ENCODE measurements around the gene PCTP. TPM values are rescaled to one million over a fixed set of nuclear protein-coding genes. Genes with fewer than 3 reads are reported as not detected.
A peak's percentile ranks its signal among the peaks of the same experiment; 100 is the strongest.

PCTP gene
- total RNA-seq, 3 donors from 2014 or later, result 19.3 to 29.4 (median 25.0) TPM

DNA sequence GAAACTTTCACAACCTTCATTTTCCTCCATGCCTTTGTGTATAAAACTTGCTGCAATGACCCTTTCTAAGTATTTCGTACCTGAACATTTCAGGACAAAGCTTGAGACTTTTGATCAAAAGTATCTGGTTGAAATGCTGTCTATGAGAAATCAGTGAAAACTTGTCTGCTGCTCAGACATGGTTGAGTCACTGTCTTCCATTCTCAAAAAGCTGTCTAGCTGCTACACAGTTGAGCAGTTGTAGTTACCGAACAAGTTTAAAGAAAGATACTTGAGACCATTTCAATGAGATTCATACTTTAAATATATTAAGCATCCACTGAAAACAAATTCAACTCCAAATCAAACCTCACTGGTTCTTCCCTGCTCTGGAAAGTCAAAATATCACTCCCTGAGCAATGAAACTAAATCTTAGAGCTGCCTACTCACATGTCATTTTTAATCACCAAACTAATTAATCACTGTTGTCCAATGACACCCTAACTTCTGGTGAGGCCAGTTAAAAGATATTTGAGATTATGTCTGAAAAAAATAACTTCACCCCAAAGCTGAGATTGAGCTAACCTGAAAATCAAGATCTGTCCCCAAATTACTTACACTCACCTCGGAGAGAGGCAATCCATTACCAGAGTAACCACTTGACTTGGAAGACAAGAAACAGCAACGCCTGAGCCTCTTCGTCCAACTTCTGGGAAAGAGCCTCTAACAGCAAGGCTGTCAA lies 28.7 kb upstream of the PCTP start:
- DNase-seq (ENCODE audit: low spot score in 2 of 2), result no peak
- H3K9me3 ChIP-seq, result no peaks in the 10 kb centered on the region
- peak overlapping the region; percentile 33 to 53 (median 36) for H3K4me3 ChIP-seq
- H3K36me3 ChIP-seq, result no peaks in the 10 kb centered on the region
- intact Hi-C loops (cut with DNase I; ENCODE audit: low total_unique reads), result no loop called here
- H3K27ac ChIP-seq, result peak overlapping the region; percentile 36 to 40
- H3K27me3 ChIP-seq, result no peaks in the 10 kb centered on the region
- TF ChIP-seq POLR2A (IDR thresholded peaks at IDR 0.05) (no peak), POLR2AphosphoS5 (IDR thresholded peaks at IDR 0.05) (no peak)
- TF ChIP-seq, protein P1, sequence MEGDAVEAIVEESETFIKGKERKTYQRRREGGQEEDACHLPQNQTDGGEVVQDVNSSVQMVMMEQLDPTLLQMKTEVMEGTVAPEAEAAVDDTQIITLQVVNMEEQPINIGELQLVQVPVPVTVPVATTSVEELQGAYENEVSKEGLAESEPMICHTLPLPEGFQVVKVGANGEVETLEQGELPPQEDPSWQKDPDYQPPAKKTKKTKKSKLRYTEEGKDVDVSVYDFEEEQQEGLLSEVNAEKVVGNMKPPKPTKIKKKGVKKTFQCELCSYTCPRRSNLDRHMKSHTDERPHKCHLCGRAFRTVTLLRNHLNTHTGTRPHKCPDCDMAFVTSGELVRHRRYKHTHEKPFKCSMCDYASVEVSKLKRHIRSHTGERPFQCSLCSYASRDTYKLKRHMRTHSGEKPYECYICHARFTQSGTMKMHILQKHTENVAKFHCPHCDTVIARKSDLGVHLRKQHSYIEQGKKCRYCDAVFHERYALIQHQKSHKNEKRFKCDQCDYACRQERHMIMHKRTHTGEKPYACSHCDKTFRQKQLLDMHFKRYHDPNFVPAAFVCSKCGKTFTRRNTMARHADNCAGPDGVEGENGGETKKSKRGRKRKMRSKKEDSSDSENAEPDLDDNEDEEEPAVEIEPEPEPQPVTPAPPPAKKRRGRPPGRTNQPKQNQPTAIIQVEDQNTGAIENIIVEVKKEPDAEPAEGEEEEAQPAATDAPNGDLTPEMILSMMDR (IDR thresholded peaks at IDR 0.05), result no peak
- H3K4me1 ChIP-seq, result peaks cover 0 to 3% of the 10 kb centered on the region in 2 donors

DNA sequence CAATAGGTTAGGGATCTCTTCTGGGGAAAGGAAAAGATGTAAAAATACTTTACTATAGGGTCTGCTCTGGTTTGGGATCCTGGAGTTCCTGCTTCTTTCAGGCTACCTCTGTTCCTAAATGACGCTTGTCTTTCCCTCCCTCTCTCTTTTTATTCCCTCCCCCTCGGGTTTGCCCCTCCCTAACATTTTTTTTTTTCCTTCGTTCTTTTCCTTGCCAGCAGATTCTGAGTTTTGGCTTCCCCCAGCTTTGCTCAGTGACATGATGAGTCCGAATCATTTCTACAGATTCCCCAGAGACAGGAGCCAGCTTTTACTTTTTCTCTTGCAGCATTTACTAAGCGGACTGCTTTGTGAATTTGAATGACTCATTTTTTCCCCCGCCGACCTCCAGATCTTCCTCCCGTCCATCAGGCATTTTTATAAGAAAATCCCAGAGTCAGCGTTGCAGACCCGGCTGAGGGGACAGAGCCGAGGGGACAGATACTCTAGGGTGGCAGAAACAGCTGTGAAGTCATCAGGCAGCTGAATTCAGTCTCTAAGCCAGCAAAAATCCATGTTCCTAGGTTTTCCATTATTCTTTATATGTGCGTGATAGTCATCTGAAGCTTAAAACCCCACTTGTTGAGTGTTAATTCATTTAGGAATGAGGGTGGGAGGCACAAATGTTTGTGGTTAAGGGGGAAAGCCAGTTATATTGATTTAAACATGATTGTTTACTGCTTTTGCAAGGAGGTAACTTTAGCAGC lies 27.9 kb upstream of the PCTP start, which contains the start of gene TMEM100:
TSS of gene TMEM100 (minus strand) at position 123 of the 746 bp plus-strand sequence. CDS start 1,794 bp downstream, outside the sequence.
- peaks cover 0 to 3% of the 10 kb centered on the region in 2 donors for H3K4me1 ChIP-seq
- H3K27ac ChIP-seq, result peak within 1 kb of the TSS; percentile 36 to 70
- TF ChIP-seq POLR2AphosphoS5 (IDR thresholded peaks at IDR 0.05) (peak in 2 of 3 donors; percentile 41 to 46), POLR2A (IDR thresholded peaks at IDR 0.05) (no peak)
- no peak for DNase-seq (ENCODE audit: low spot score in 2 of 2)
- H3K9me3 ChIP-seq, result no peaks in the 10 kb centered on the region
- intact Hi-C loops (cut with DNase I; ENCODE audit: low total_unique reads), result no loop called here
- H3K4me3 ChIP-seq, result peak within 1 kb of the TSS; percentile 33 to 53 (median 36)
- no peaks in the 10 kb centered on the region for H3K36me3 ChIP-seq
- no peaks in the 10 kb centered on the region for H3K27me3 ChIP-seq

DNA sequence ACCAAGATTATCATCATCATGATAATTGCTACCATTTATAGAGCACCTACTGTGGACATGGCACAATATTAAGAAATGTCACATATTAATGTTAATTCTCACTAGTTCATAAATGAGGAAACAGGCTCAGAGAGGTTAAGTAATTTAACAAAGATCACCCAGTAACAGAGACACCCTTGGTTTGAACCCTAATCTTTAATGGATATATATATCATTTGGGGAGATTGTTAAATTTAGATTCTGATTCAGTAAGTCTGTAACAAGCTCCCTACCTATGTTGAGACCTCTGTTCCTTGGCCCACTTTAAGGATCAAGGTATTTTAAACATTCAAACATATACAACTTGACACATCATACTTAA lies 27.4 kb upstream of the PCTP start:
- DNase-seq (ENCODE audit: low spot score in 2 of 2), result no peak
- no peaks in the 10 kb centered on the region for H3K9me3 ChIP-seq
- intact Hi-C loops (cut with DNase I; ENCODE audit: low total_unique reads), result no loop called here
- H3K4me3 ChIP-seq, result peak overlapping the region in 2 of 3 donors; percentile 36 to 53
- peaks cover 0 to 3% of the 10 kb centered on the region in 2 donors for H3K4me1 ChIP-seq
- H3K27me3 ChIP-seq, result no peaks in the 10 kb centered on the region
- peak overlapping the region; percentile 36 to 70 for H3K27ac ChIP-seq
- H3K36me3 ChIP-seq, result no peaks in the 10 kb centered on the region
- TF ChIP-seq POLR2AphosphoS5 (IDR thresholded peaks at IDR 0.05) (no peak), POLR2A (IDR thresholded peaks at IDR 0.05) (no peak)
- TF ChIP-seq, protein P1 (IDR thresholded peaks at IDR 0.05), result no peak

DNA sequence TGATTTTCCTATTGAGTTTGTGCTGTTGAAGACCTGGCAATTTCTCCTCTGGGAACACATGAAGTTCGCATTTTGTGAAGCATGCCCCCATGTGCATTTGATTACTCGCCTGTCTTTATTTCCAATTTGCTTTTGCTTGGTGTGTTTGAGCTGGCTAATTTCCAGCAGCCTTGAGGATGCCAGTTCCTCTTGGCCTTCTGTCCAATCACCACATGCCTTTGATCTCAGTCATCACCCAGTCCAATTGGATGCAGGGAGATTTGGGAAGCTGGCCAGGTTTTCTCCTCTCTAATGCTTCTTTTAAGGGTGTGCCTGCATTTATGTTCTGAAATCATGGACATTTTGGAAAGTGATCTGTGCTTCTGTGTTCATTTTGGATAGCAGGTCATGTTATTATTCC lies 24.4 kb upstream of the PCTP start:
- Histone ChIP-seq H3K27ac (peak overlapping the region; percentile 11 to 57), H3K27me3 (no peaks in the 10 kb centered on the region), H3K9me3 (no peaks in the 10 kb centered on the region), H3K36me3 (no peaks in the 10 kb centered on the region), H3K4me3 (no peak overlapping the region), H3K4me1 (peaks cover 0 to 3% of the 10 kb centered on the region in 2 donors)
- intact Hi-C loops (cut with DNase I; ENCODE audit: low total_unique reads), result no loop called here
- peak in 1 of 2 donors; percentile 25 for DNase-seq (ENCODE audit: low spot score in 2 of 2)
- peak in 1 of 3 donors; percentile 68 for TF ChIP-seq POLR2AphosphoS5 (IDR thresholded peaks at IDR 0.05)
- TF ChIP-seq, protein P1 (IDR thresholded peaks at IDR 0.05), result no peak

DNA sequence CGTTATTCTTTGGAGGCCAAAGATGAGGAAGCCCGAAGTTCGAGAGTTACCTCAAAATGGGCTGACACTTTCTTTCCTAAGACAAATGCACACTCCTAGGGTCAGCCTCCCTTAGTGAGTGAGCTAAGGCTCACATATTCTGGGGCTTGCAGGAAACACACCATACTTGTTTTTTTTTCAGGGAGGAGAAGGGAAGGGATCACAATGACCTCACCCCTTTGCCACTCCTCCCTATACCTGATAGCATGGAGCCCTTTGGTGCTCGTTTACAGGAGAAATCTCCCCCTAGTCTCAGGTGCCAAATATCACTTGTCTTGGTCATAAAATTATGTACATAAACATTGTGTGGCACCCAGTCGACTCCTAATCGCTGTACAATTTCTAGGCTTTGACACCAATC lies 23.6 kb upstream of the PCTP start:
- intact Hi-C loops (cut with DNase I; ENCODE audit: low total_unique reads), result no loop called here
- peaks cover 3 to 4% of the 10 kb centered on the region in 2 donors for H3K4me1 ChIP-seq
- TF ChIP-seq POLR2AphosphoS5 (IDR thresholded peaks at IDR 0.05) (no peak), POLR2A (IDR thresholded peaks at IDR 0.05) (no peak)
- TF ChIP-seq, protein P1 (IDR thresholded peaks at IDR 0.05), result no peak
- H3K36me3 ChIP-seq, result no peaks in the 10 kb centered on the region
- H3K27me3 ChIP-seq, result no peaks in the 10 kb centered on the region
- no peak for DNase-seq (ENCODE audit: low spot score in 2 of 2)
- H3K9me3 ChIP-seq, result no peaks in the 10 kb centered on the region
- no peak overlapping the region for H3K4me3 ChIP-seq
- no peak overlapping the region for H3K27ac ChIP-seq
